Non-pigmented ciliary epithelial cell (primary cell): ENCODE results near the gene VAV2.

Source experiments
- DNase-seq: peaks from one replicate; pipeline ENCODE4 v3.0.0-alpha.2; 2010; ENCODE audit warnings: low read depth

VAV2 gene

GRCh38 chr9:133952598-133953550 lies 39.2 kb downstream of the VAV2 start:
- DNase-seq: no peak

DNA sequence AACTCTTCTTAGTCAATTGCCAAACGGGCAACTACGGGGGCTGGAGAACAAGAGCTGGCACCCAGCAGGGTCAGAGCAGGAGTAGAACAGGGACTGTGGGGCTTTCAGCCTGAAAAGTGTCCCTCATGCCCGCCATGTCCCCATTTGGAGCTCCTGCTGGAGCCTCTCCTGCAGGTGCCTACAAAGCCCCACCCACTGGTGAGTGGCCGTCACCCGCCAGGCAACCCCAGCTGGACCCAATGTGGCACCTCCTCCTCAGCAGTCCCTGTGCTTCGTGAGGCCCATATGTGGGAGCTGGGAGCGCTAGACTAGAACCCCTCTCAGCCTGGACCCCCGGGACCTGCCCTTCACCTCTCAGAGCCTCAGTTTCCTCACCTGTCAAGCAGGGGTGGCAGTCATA lies 40.9 kb downstream of the VAV2 start:
- DNase-seq: no peak

- DNase-seq: no peak
Measured at GRCh38 chr9:133950629-133951111, 41.5 kb downstream of the VAV2 start.

DNA sequence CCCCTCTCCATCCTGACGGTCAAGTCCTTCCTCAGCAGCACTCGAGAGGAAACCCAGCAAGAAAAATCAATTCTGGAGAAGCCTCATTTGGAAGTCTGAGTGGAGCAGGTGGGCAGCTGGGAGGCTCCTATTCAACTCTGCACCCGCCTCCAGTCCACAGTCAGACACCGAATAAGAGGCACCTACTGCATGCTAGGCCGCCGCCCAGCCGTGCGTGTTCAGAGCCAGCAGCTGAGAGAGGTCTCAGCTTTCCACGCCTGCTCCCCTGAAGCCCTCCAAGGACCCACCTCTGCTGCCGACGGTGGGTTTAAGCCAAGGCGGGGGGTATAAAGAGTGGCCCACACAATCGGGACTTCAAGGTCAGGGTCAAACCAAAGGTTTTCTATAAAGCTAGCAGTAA lies 41.9 kb downstream of the VAV2 start:
- DNase-seq: no peak

- no peak for DNase-seq
Measured at GRCh38 chr9:133949486-133950061, 42.5 kb downstream of the VAV2 start.

- no peak for DNase-seq
Measured at GRCh38 chr9:133948561-133949485, 43.3 kb downstream of the VAV2 start.

GRCh38 chr9:133948131-133948530 lies 44.0 kb downstream of the VAV2 start:
- DNase-seq: no peak

- no peak for DNase-seq
Measured at GRCh38 chr9:133946840-133947486, 45.2 kb downstream of the VAV2 start.

GRCh38 chr9:133945977-133946753 lies 46.0 kb downstream of the VAV2 start:
- DNase-seq: no peak

DNA sequence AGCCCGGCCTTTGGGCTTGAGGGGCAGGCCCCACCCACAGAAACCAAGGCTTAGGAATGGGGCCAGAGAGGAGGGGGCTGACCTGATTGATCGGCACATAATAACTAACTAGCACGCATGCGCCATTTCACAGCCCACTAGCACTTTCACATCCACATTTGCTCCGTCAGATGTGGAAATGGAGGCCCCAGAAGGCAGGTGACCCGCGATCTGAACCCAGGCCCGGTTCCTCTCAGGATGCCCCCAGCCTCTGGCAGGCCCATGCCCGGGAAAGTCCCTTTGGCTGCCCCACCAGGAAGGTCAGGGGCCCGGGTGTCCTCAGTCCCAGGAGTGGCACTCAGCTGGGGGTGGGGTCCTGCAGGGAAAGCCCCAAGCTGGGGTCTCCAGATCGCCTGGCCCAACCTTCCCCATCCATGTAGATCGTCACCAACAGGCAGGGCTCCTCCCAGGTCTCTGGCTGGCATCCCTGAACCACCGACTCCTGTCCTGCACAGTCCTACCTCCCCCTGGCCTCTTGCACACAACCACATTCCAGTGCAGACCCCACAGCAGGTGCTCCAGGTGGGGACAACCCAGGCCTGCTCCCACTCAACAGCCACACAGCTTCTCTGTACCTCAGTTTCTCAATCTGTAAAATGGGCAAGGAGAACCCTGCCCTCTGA lies 46.7 kb downstream of the VAV2 start:
- DNase-seq: no peak

DNA sequence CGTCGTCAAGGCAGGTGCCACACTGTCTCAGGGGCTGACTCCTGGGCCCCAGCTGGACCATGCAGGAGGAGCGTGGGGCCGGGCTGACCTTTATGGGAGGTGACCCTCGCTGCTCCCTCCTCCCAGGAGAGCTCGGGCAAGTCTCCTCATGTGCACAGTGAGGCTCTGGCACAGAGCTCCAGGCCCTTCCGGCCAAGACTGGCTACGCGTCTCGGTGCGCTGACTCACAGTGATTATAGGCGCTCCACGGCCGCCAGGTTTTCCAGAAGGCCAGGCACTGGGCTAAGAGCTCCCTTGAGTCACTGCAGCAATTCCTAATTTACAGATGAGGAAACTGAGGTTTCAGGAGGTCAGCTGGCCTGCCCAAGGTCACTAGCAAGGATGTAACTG lies 47.4 kb downstream of the VAV2 start:
- peak; percentile 43 for DNase-seq

- DNase-seq: peak; percentile 19
Measured at GRCh38 chr9:133943781-133944745, 48.1 kb downstream of the VAV2 start.

- DNase-seq: no peak
Measured at GRCh38 chr9:133943036-133943780, 48.9 kb downstream of the VAV2 start.

GRCh38 chr9:133942206-133942975 lies 49.7 kb downstream of the VAV2 start:
- DNase-seq: no peak

DNA sequence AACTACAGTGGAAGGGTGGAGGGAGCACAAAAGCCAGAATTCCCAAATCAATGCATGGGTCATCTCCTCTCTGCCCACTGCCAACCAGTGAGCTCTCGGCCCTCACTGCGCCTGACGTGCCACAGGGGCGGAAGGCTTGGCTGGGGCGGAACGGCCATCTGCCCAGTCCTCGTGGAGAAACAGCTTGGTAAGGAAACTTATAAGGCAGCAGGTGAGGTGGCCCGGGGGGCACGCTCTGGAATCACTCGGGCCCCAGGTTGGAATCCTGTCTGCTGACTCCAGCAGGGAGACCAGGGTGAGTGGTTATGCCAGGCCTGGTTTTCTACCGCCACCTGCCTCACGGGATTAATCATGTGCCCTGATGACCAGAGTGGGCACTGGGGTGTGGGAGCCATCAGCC lies 52.3 kb downstream of the VAV2 start:
- DNase-seq: no peak

DNA sequence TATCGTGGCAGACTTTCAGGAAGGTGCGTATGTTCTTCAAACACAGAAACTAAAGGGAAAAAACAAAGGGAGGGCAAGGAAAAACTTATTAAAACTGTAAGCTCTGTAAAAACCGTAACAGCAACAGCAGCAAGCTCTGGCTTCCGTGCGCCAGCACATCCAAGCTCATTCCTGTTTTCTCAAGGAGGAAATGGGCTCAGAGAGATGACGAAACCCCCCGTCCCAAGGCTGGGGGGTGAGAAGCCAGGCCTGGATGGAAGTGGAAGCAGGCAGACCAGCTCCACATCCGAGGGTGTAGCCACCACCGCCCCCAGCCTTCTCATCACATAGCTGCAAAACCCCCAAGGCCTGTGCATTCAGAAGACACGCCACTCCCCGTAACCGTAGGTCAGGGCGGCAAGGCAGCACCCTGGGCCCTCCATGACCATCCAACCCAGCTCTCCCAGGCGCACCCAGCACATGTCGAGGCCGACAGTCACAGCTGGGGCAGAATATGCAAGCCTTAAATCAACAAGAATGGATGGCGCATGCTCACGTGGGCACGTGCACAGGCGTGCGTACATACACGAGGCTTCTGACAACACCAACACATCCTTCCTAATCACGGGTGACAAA lies 52.8 kb downstream of the VAV2 start:
- no peak for DNase-seq

DNA sequence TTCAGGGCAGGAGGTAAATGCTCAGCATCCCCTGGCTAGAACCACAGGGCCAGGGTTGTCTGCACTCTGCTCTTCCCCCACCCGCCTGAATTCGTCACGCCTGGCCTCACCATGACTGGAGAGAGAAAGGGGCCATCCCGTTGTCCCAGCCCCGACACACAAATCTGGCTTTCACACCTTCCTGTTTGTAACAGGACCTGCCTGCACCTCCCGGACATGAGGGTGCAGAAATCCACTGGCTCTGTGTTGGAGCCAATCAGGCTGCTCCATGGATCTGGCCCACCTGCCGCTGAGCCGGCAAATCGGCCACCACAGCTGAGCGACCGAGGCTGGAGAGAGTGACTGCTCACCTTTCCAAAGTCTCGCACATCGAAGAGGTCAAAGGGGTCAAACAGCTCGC lies 53.4 kb downstream of the VAV2 start:
- DNase-seq: no peak
